HCT116 (cell line): ENCODE data around the gene ABCG1. TPM values are rescaled to one million over a fixed set of nuclear protein-coding genes. Genes with fewer than 3 reads are reported as not detected.
A peak's percentile ranks its signal among the peaks of the same experiment; 100 is the strongest.

Experiments used
- ATAC-seq: fragments of 200-7000 bp; cut with Tn5 transposase; 2 replicates; pipeline ENCODE4 v1.9.1; 2020; ENCODE audit warnings: mild to moderate bottlenecking, moderate library complexity
- BruUV-seq: library from RNA; stranded (reverse); fragments of 400-500 nt; replicated peaks from 2 replicates; lab custom pipeline; 2021; lab: Mats Ljungman, UMichigan
- CTCF ChIA-PET: fragments of 300-600 bp; sonication (Branson Sonifier 250); formaldehyde crosslinking; loops from one replicate; lab custom pipeline; 2021; ENCODE audit warnings: antibody characterized with exemption; lab: Charles Lee
- POLR2A ChIA-PET: fragments of 300-600, 350-600 bp; sonication (Branson Sonifier 250); formaldehyde crosslinking; loops from one replicate; lab custom pipeline; 2021; ENCODE audit warnings: antibody characterized with exemption; lab: Charles Lee
- RAD21 ChIA-PET, 2 experiments: fragments of 300-600 bp; sonication (Branson Sonifier 250); formaldehyde crosslinking; loops; one replicate each; lab custom pipeline; 2023; ENCODE audit warnings: low total read pairs in 2 of 2; ENCODE audit not compliant: uncharacterized antibody in 2 of 2, unreplicated experiment in 2 of 2, low non-redundant PET in 1 of 2; lab: Charles Lee
- DNase-seq: peaks from one replicate; pipeline ENCODE4 v3.0.0-alpha.2; 2010; ENCODE audit warnings: low read depth, low spot score
- H2AFZ ChIP-seq: fragments of 200-600 bp; shearing (Covaris generic), sonication (generic); 2 replicates; pipeline ENCODE4 v1.6.1; 2017; ENCODE audit warnings: low read depth, mixed run types, mixed read lengths, antibody characterized with exemption, low read length; ENCODE audit not compliant: poor library complexity, severe bottlenecking
- H3K27ac ChIP-seq: 2 replicates; pipeline ENCODE4 v1.5.1; 2012; ENCODE audit warnings: low read depth, low read length
- H3K27me3 ChIP-seq: fragments of 200-600 bp; sonication (generic); 2 replicates; pipeline ENCODE4 v1.6.1; 2016; ENCODE audit warnings: mixed run types, low read length, mixed read lengths; ENCODE audit not compliant: insufficient read depth
- H3K36me3 ChIP-seq, 2 experiments: fragments of 200-500 bp in 1 of 2; fragments of 200-600 bp in 1 of 2; sonication (Bioruptor generic) in 1 of 2; sonication (generic) in 1 of 2; 2 replicates each; pipeline versions ENCODE4 v1.5.1 to v1.6.1; 2014 to 2016; ENCODE audit warnings: low read length in 2 of 2, inconsistent platforms in 1 of 2, mixed read lengths in 1 of 2, mixed run types in 1 of 2; ENCODE audit not compliant: insufficient read depth in 2 of 2, control insufficient read depth in 1 of 2
- H3K4me1 ChIP-seq, 2 experiments: fragments of 200-600 bp in 1 of 2; sonication (generic) in 1 of 2; 2 replicates each; pipeline versions ENCODE4 v1.5.1 to v1.6.1; 2012 to 2017; ENCODE audit warnings: low read length in 2 of 2, inconsistent platforms in 1 of 2, mild to moderate bottlenecking in 1 of 2, mixed read lengths in 1 of 2, mixed run types in 1 of 2, moderate library complexity in 1 of 2; ENCODE audit not compliant: insufficient read depth in 2 of 2, control insufficient read depth in 1 of 2
- H3K4me2 ChIP-seq: fragments of 200-600 bp; sonication (generic); 2 replicates; pipeline ENCODE4 v1.6.1; 2017; ENCODE audit warnings: mixed run types, low read length, mixed read lengths
- H3K4me3 ChIP-seq, 2 experiments: fragments of 200-600 bp in 1 of 2; sonication (generic) in 1 of 2; replicated peaks in 1 of 2; 2 replicates each; pipeline ENCODE4 v1.5.1; 2011 to 2016; ENCODE audit warnings: low read length in 2 of 2, control low read depth in 1 of 2, low read depth in 1 of 2, mild to moderate bottlenecking in 1 of 2, mixed read lengths in 1 of 2, mixed run types in 1 of 2
- H3K79me2 ChIP-seq: fragments of 200-600 bp; sonication (generic); 2 replicates; pipeline ENCODE4 v1.6.1; 2017; ENCODE audit warnings: mild to moderate bottlenecking, mixed run types, low read length, moderate library complexity, mixed read lengths; ENCODE audit not compliant: insufficient read depth
- H3K9ac ChIP-seq: fragments of 200-600 bp; sonication (generic); 2 replicates; pipeline ENCODE4 v1.6.1; 2016; ENCODE audit warnings: low read length, mixed read lengths
- H3K9me2 ChIP-seq: fragments of 200-600 bp; sonication (generic), shearing (Covaris generic); 2 replicates; pipeline ENCODE4 v1.6.1; 2017; ENCODE audit warnings: mixed run types, mild to moderate bottlenecking, moderate library complexity; ENCODE audit not compliant: insufficient read depth
- H3K9me3 ChIP-seq, 2 experiments: fragments of 200-500 bp in 1 of 2; fragments of 200-600 bp in 1 of 2; sonication (Bioruptor generic) in 1 of 2; sonication (generic) in 1 of 2; 2 replicates each; pipeline ENCODE4 v1.6.1; 2014 to 2017; ENCODE audit warnings: low read length in 2 of 2, mixed read lengths in 2 of 2, inconsistent platforms in 1 of 2, low read depth in 1 of 2, mild to moderate bottlenecking in 1 of 2, mixed run types in 1 of 2, moderate library complexity in 1 of 2; ENCODE audit not compliant: control insufficient read depth in 1 of 2, insufficient read depth in 1 of 2
- H4K20me1 ChIP-seq: fragments of 200-600 bp; sonication (generic), shearing (Covaris generic); 2 replicates; pipeline ENCODE4 v1.6.1; 2017; ENCODE audit warnings: mixed run types, mild to moderate bottlenecking, moderate library complexity; ENCODE audit not compliant: insufficient read depth
- CTCF ChIP-seq, 3 experiments: fragments of 200-600 bp in 1 of 3; sonication (generic) in 1 of 3; IDR thresholded peaks in 2 of 3; conservative IDR thresholded peaks in 1 of 3; 2 replicates each; pipeline ENCODE4 v1.5.1; 2012 to 2017; ENCODE audit warnings: low read depth in 2 of 3, low read length in 2 of 3, antibody characterized with exemption in 1 of 3, borderline replicate concordance in 1 of 3, control low read depth in 1 of 3, mild to moderate bottlenecking in 1 of 3, mixed read lengths in 1 of 3, mixed run types in 1 of 3, moderate library complexity in 1 of 3; ENCODE audit not compliant: insufficient read depth in 1 of 3
- EGR1 ChIP-seq: IDR thresholded peaks from 2 replicates; pipeline ENCODE4 v1.6.1; 2012; ENCODE audit warnings: low read depth
- JUND ChIP-seq: IDR thresholded peaks from 2 replicates; pipeline ENCODE4 v1.6.1; 2012
- RAD21 ChIP-seq: IDR thresholded peaks from 2 replicates; pipeline ENCODE4 v1.6.1; 2012; ENCODE audit warnings: low read depth, mild to moderate bottlenecking
- intact Hi-C: fragments of 100-400 bp; cut with micrococcal nuclease; formaldehyde crosslinking; loops from 2 replicates; pipeline ENCODE4 v1.10.0; 2022
- total RNA-seq: library from RNA; stranded (reverse); gene quantifications from one replicate; pipeline ENCODE4 v1.2.1, GENCODE V29; 2021; ENCODE audit not compliant: unreplicated experiment
- TF ChIP-seq, protein P1 (sequence below): IDR thresholded peaks from 2 replicates; pipeline ENCODE4 v1.6.1; 2012
- TF ChIP-seq, protein P2 (sequence below): IDR thresholded peaks from 2 replicates; pipeline ENCODE4 v1.6.1; 2012

The ABCG1 gene
- total RNA-seq, 1 experiment from 2014 or later = 1.6 TPM

- Histone ChIP-seq H3K36me3 (no peaks in the 10 kb centered on the region), H3K9me2 (no peaks in the 10 kb centered on the region), H3K27ac (no peak overlapping the region), H3K9ac (no peak overlapping the region)
- RAD21 ChIA-PET = interaction anchor here (0.5 to 1.8 kb wide), 4 partner anchors 94 to 301 kb away, joined by 3 to 9 read pairs (median 4); no protein-coding TSS in a partner anchor
- CTCF ChIA-PET = interaction anchor here (0.7 to 2.7 kb wide), 24 partner anchors 9 to 141 kb away, joined by 3 to 36 read pairs (median 4); no protein-coding TSS in a partner anchor
- POLR2A ChIA-PET = interaction anchor here (1.5 kb wide), 1 partner anchor 94 kb away, joined by 4 read pairs; no protein-coding TSS in a partner anchor
- peak; percentile 31 for DNase-seq
- intact Hi-C loops = loop anchor here (1.0 to 2.0 kb wide), 2 partner anchors 94 to 113 kb away; no protein-coding TSS in a partner anchor
- peak; percentile 97 for ATAC-seq
- TF ChIP-seq RAD21 (peak; percentile 74), CTCF (IDR thresholded peaks at IDR 0.05 in 2 of 3, conservative IDR thresholded peaks at IDR 0.05 in 1 of 3; ENCODE audit: borderline replicate concordance in 1 of 3, insufficient read depth in 1 of 3, low read depth in 2 of 3, low read length in 2 of 3) (peak; percentile 83 to 95 (median 93)), EGR1 (no peak), JUND (no peak)
- TF ChIP-seq, protein P1, sequence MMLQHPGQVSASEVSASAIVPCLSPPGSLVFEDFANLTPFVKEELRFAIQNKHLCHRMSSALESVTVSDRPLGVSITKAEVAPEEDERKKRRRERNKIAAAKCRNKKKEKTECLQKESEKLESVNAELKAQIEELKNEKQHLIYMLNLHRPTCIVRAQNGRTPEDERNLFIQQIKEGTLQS = no peak
- TF ChIP-seq, protein P2, sequence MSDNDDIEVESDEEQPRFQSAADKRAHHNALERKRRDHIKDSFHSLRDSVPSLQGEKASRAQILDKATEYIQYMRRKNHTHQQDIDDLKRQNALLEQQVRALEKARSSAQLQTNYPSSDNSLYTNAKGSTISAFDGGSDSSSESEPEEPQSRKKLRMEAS = no peak
- TF ChIP-seq, all 23 proteins: peak for 2
- H3K27me3 ChIP-seq = peaks cover 9% of the 10 kb centered on the region
- peaks cover 5 to 10% of the 10 kb centered on the region in 2 experiments; a peak in 3 of 4 replicates for H3K4me1 ChIP-seq
- no peak overlapping the region for H2AFZ ChIP-seq
- H3K79me2 ChIP-seq = no peaks in the 10 kb centered on the region
- no peaks in the 10 kb centered on the region for H3K9me3 ChIP-seq
- no peak overlapping the region for H3K4me3 ChIP-seq
- no peak overlapping the region for H3K4me2 ChIP-seq
- H4K20me1 ChIP-seq = no peaks in the 10 kb centered on the region
- BruUV-seq = no TSS peak
These were observed 39.4 kb downstream of the ABCG1 start for GRCh38 chr21:42258150-42258884.
